Liver (tissue), 9 donors: ENCODE results near the gene MST1R. TPM values are rescaled to one million over a fixed set of nuclear protein-coding genes. Genes with fewer than 3 reads are reported as not detected.

Experiments used
- DNase-seq: peaks from one replicate; pipeline ENCODE4 v3.0.0-alpha.2; 2017; ENCODE audit warnings: low spot score
- H3K27ac ChIP-seq, 2 donors: one replicate each; pipeline ENCODE4 v1.7.0; 2013; ENCODE audit warnings: inconsistent platforms in 2 of 2, low read length in 2 of 2, control low read depth in 1 of 2, low read depth in 1 of 2, mild to moderate bottlenecking in 1 of 2
- H3K27me3 ChIP-seq, 4 donors: one replicate each; pipeline versions ENCODE4 v1.6.1 to v1.7.0; 2013; ENCODE audit warnings: low read length in 3 of 4, inconsistent platforms in 1 of 4, mild to moderate bottlenecking in 1 of 4, moderate library complexity in 1 of 4; ENCODE audit not compliant: control insufficient read depth in 4 of 4, insufficient read depth in 4 of 4
- H3K36me3 ChIP-seq, 4 donors: one replicate each; pipeline versions ENCODE4 v1.6.1 to v1.7.0; 2013; ENCODE audit warnings: low read length in 3 of 4, mild to moderate bottlenecking in 3 of 4, low read depth in 1 of 4, moderate library complexity in 1 of 4; ENCODE audit not compliant: control insufficient read depth in 4 of 4, insufficient read depth in 3 of 4
- H3K4me1 ChIP-seq, 4 donors: one replicate each; pipeline versions ENCODE4 v1.6.1 to v1.7.0; 2013; ENCODE audit warnings: low read length in 3 of 4, mild to moderate bottlenecking in 3 of 4, moderate library complexity in 1 of 4; ENCODE audit not compliant: control insufficient read depth in 4 of 4, insufficient read depth in 4 of 4
- H3K4me3 ChIP-seq, 3 donors: one replicate each; pipeline versions ENCODE4 v1.6.1 to v1.7.0; 2013; ENCODE audit warnings: low read length in 3 of 3, control low read depth in 1 of 3, low read depth in 1 of 3, mild to moderate bottlenecking in 1 of 3
- H3K9ac ChIP-seq, 2 donors: one replicate each; pipeline ENCODE4 v1.7.0; 2013; ENCODE audit warnings: low read length in 2 of 2, mild to moderate bottlenecking in 2 of 2, moderate library complexity in 2 of 2, control low read depth in 1 of 2, low read depth in 1 of 2
- H3K9me3 ChIP-seq, 4 donors: one replicate each; pipeline versions ENCODE4 v1.6.1 to v1.7.0; 2013; ENCODE audit warnings: low read length in 3 of 4; ENCODE audit not compliant: control insufficient read depth in 4 of 4
- ATF3 ChIP-seq: IDR thresholded peaks from 2 replicates; pipeline ENCODE4 v1.6.1; 2016; ENCODE audit warnings: antibody characterized with exemption
- FOXA2 ChIP-seq: IDR thresholded peaks from 2 replicates; pipeline ENCODE4 v1.6.1; 2016; ENCODE audit warnings: antibody characterized with exemption
- GABPA ChIP-seq, 2 donors: IDR thresholded peaks in 1 of 2; conservative IDR thresholded peaks in 1 of 2; 2 replicates each; pipeline ENCODE4 v1.6.1; 2016; ENCODE audit warnings: antibody characterized with exemption in 2 of 2, mild to moderate bottlenecking in 1 of 2, moderate library complexity in 1 of 2
- HNF4A ChIP-seq, 2 donors: conservative IDR thresholded peaks; 2 replicates each; pipeline ENCODE4 v1.6.1; 2016; ENCODE audit warnings: antibody characterized with exemption in 2 of 2, mild to moderate bottlenecking in 2 of 2
- HNF4G ChIP-seq: IDR thresholded peaks from 2 replicates; pipeline ENCODE4 v1.6.1; 2016; ENCODE audit warnings: antibody characterized with exemption
- JUND ChIP-seq, 2 donors: IDR thresholded peaks; 2 replicates each; pipeline ENCODE4 v1.6.1; 2016; ENCODE audit warnings: antibody characterized with exemption in 2 of 2
- MAX ChIP-seq: IDR thresholded peaks from 2 replicates; pipeline ENCODE4 v1.6.1; 2016; ENCODE audit warnings: antibody characterized with exemption
- RAD21 ChIP-seq, 2 donors: IDR thresholded peaks; 2 replicates each; pipeline ENCODE4 v1.6.1; 2016; ENCODE audit warnings: antibody characterized with exemption in 2 of 2, mild to moderate bottlenecking in 2 of 2
- REST ChIP-seq: IDR thresholded peaks from 2 replicates; pipeline ENCODE4 v1.6.1; 2016; ENCODE audit warnings: antibody characterized with exemption, mild to moderate bottlenecking
- RXRA ChIP-seq, 2 donors: IDR thresholded peaks; 2 replicates each; pipeline ENCODE4 v1.6.1; 2017 to 2018; ENCODE audit warnings: antibody characterized with exemption in 2 of 2, mild to moderate bottlenecking in 1 of 2
- SP1 ChIP-seq: IDR thresholded peaks from 2 replicates; pipeline ENCODE4 v1.6.1; 2018; ENCODE audit warnings: antibody characterized with exemption, mild to moderate bottlenecking
- YY1 ChIP-seq: IDR thresholded peaks from 2 replicates; pipeline ENCODE4 v1.6.1; 2016; ENCODE audit warnings: antibody characterized with exemption, mild to moderate bottlenecking
- ZBTB33 ChIP-seq: IDR thresholded peaks from 2 replicates; pipeline ENCODE4 v1.6.1; 2016; ENCODE audit warnings: antibody characterized with exemption
- WGBS: extraction: QIAGEN DNeasy Blood & Tissue Kit; methylation state at CpG from one replicate; pipeline ENCODE4 v1.1.7; 2013; 5-methylcytosine and 5-hydroxymethylcytosine counted together
- polyA plus RNA-seq, 2 donors: library from polyadenylated mRNA; stranded (reverse) in 1 of 2; unstranded in 1 of 2; fragments of 200-250 nt in 1 of 2; fragments of >200 nt in 1 of 2; fragmentation: Nextera tagmentation in 1 of 2; extraction: Ambion mirVana in 1 of 2; gene quantifications; one replicate each; pipeline versions ENCODE4 v1.2.1 to v1.2.3, GENCODE V29; 2013 to 2015
- total RNA-seq, 2 donors: library from RNA; depleted of rRNA; stranded (reverse); fragments of >200 nt; gene quantifications; one replicate each; pipeline ENCODE4 v1.2.3, GENCODE V29; 2014
- donor health status: healthy.
- donor health status: healthy.
- donor health status: healthy.
- donor health status: healthy.
- donor health status: healthy.

Gene MST1R
- total and polyA plus RNA-seq, 4 donors: 0.10 to 0.56 (median 0.33) TPM

GRCh38 chr3:49867871-49868321 lies 35.8 kb downstream of the MST1R start:
- H3K27ac ChIP-seq: no peak overlapping the region
- no peak for TF ChIP-seq RAD21 (IDR thresholded peaks at IDR 0.05)
- no peak for TF ChIP-seq HNF4G
- TF ChIP-seq JUND (IDR thresholded peaks at IDR 0.05): no peak
- peak; percentile 97 for TF ChIP-seq REST
- no peak for TF ChIP-seq YY1
- no peak for TF ChIP-seq SP1
- no peak for TF ChIP-seq MAX
- no peak for TF ChIP-seq ZBTB33
- 25% methylated on average over 7 of the region's 7 CpGs for WGBS
- H3K4me1 ChIP-seq: peaks cover 3 to 8% (median 6%) of the 10 kb centered on the region in 4 donors
- DNase-seq: no peak
- no peak overlapping the region for H3K4me3 ChIP-seq
- H3K9ac ChIP-seq: no peak overlapping the region
- H3K36me3 ChIP-seq: no peaks in the 10 kb centered on the region
- no peaks in the 10 kb centered on the region for H3K9me3 ChIP-seq
- peaks cover 0 to 4% (median 2%) of the 10 kb centered on the region in 4 donors for H3K27me3 ChIP-seq

GRCh38 chr3:49867400-49867799 lies 36.3 kb downstream of the MST1R start:
- no peak overlapping the region for H3K9ac ChIP-seq
- no peak for DNase-seq
- no peak overlapping the region for H3K27ac ChIP-seq
- H3K9me3 ChIP-seq: no peaks in the 10 kb centered on the region
- peaks cover 3 to 8% (median 6%) of the 10 kb centered on the region in 4 donors for H3K4me1 ChIP-seq
- TF ChIP-seq FOXA2: no peak
- TF ChIP-seq RXRA (IDR thresholded peaks at IDR 0.05): no peak
- no peak for TF ChIP-seq MAX
- no peak for TF ChIP-seq HNF4A (conservative IDR thresholded peaks at IDR 0.05)
- no peak for TF ChIP-seq REST
- TF ChIP-seq ATF3: no peak
- no peak for TF ChIP-seq SP1
- no peak for TF ChIP-seq YY1
- no peak for TF ChIP-seq GABPA (IDR thresholded peaks at IDR 0.05 in 1 of 2, conservative IDR thresholded peaks at IDR 0.05 in 1 of 2)
- no peak for TF ChIP-seq RAD21 (IDR thresholded peaks at IDR 0.05)
- 94% methylated on average over 1 of the region's 1 CpG for WGBS
- no peaks in the 10 kb centered on the region for H3K36me3 ChIP-seq
- peaks cover 0 to 4% (median 3%) of the 10 kb centered on the region in 4 donors for H3K27me3 ChIP-seq
- H3K4me3 ChIP-seq: no peak overlapping the region
